Osteocyte (in vitro differentiated cells): Measurements from ENCODE around the gene CCND1. TPM values are rescaled to one million over a fixed set of nuclear protein-coding genes. Genes with fewer than 3 reads are reported as not detected.

Source experiments
- DNase-seq: peaks from one replicate; pipeline ENCODE4 v3.0.0; 2021; ENCODE audit warnings: mixed read lengths; ENCODE audit not compliant: unreplicated experiment; ENCODE audit errors: extremely low spot score
- H3K27ac Mint-ChIP-seq: one replicate; pipeline ENCODE4 v1.8.0; 2021; ENCODE audit warnings: mild to moderate bottlenecking, mixed read lengths; ENCODE audit not compliant: unreplicated experiment
- H3K27me3 Mint-ChIP-seq: one replicate; pipeline ENCODE4 v1.8.0; 2021; ENCODE audit warnings: mixed read lengths; ENCODE audit not compliant: unreplicated experiment
- H3K36me3 Mint-ChIP-seq: one replicate; pipeline ENCODE4 v1.8.0; 2021; ENCODE audit warnings: mixed read lengths; ENCODE audit not compliant: unreplicated experiment
- H3K4me1 Mint-ChIP-seq: one replicate; pipeline ENCODE4 v1.8.0; 2021; ENCODE audit warnings: mixed read lengths; ENCODE audit not compliant: unreplicated experiment
- H3K4me3 Mint-ChIP-seq: one replicate; pipeline ENCODE4 v1.8.0; 2021; ENCODE audit warnings: mild to moderate bottlenecking, moderate library complexity, mixed read lengths; ENCODE audit not compliant: unreplicated experiment
- H3K9me3 Mint-ChIP-seq: one replicate; pipeline ENCODE4 v1.8.0; 2021; ENCODE audit warnings: mixed read lengths; ENCODE audit not compliant: unreplicated experiment
- CTCF ChIP-seq: fragments of 200-600 bp; sonication (generic); IDR thresholded peaks from 2 replicates; pipeline ENCODE4 v1.5.0; 2021; ENCODE audit warnings: antibody characterized with exemption, mild to moderate bottlenecking, moderate library complexity
- total RNA-seq: library from RNA; stranded (reverse); gene quantifications from 2 replicates; pipeline ENCODE4 v1.2.1, GENCODE V29; 2021

Gene CCND1
- total RNA-seq, 1 donor from 2014 or later = 180 TPM

GRCh38 chr11:69651834-69652620 is 11.1 kb downstream of the CCND1 start:
- H3K27me3 Mint-ChIP-seq = no peaks in the 10 kb centered on the region

GRCh38 chr11:69652999-69653398 is 12.0 kb downstream of the CCND1 start:
- no peak for DNase-seq
- H3K9me3 Mint-ChIP-seq = no peaks in the 10 kb centered on the region
- H3K36me3 Mint-ChIP-seq = peaks cover 28% of the 10 kb centered on the region
- no peak for TF ChIP-seq CTCF
- H3K27ac Mint-ChIP-seq = no peak overlapping the region
- H3K4me1 Mint-ChIP-seq = no peaks in the 10 kb centered on the region
- H3K4me3 Mint-ChIP-seq = no peak overlapping the region
- no peaks in the 10 kb centered on the region for H3K27me3 Mint-ChIP-seq

More at GRCh38 chr11:69651834-69652620, 11.1 kb downstream of the CCND1 start:
- no peak for DNase-seq
- Mint-ChIP-seq H3K4me3 (no peak overlapping the region), H3K9me3 (no peaks in the 10 kb centered on the region), H3K4me1 (no peaks in the 10 kb centered on the region), H3K36me3 (peaks cover 30% of the 10 kb centered on the region), H3K27ac (no peak overlapping the region)
- TF ChIP-seq CTCF = no peak

GRCh38 chr11:69653406-69653960 is 12.5 kb downstream of the CCND1 start:
- H3K4me3 Mint-ChIP-seq = no peak overlapping the region

GRCh38 chr11:69654001-69654659 is 13.2 kb downstream of the CCND1 start:
- H3K4me1 Mint-ChIP-seq = no peaks in the 10 kb centered on the region
- DNase-seq = no peak
- H3K36me3 Mint-ChIP-seq = peaks cover 26% of the 10 kb centered on the region
- no peaks in the 10 kb centered on the region for H3K27me3 Mint-ChIP-seq
- no peak for TF ChIP-seq CTCF
- H3K9me3 Mint-ChIP-seq = no peaks in the 10 kb centered on the region
- no peak overlapping the region for H3K4me3 Mint-ChIP-seq
- no peak overlapping the region for H3K27ac Mint-ChIP-seq

More at GRCh38 chr11:69653406-69653960, 12.5 kb downstream of the CCND1 start:
- Mint-ChIP-seq H3K36me3 (peaks cover 28% of the 10 kb centered on the region), H3K27me3 (no peaks in the 10 kb centered on the region), H3K9me3 (no peaks in the 10 kb centered on the region), H3K4me1 (no peaks in the 10 kb centered on the region), H3K27ac (no peak overlapping the region)
- TF ChIP-seq CTCF = no peak
- DNase-seq = no peak
